Activated CD4-positive, alpha-beta T cell treated with anti-CD3 and anti-CD28 coated beads for 4 hours (primary cell): ENCODE data around the gene CCDC185.

Experiments used
- DNase-seq, 2 donors: peaks; one replicate each; pipeline ENCODE4 v3.0.0-alpha.2; 2020

CCDC185 gene

GRCh38 chr1:223393275-223394214 is at the start of gene CCDC185:
Gene CCDC185 (plus strand): TSS chr1:223393415. CDS start chr1:223393476, 61 bp downstream.
- DNase-seq, result no peak

DNA sequence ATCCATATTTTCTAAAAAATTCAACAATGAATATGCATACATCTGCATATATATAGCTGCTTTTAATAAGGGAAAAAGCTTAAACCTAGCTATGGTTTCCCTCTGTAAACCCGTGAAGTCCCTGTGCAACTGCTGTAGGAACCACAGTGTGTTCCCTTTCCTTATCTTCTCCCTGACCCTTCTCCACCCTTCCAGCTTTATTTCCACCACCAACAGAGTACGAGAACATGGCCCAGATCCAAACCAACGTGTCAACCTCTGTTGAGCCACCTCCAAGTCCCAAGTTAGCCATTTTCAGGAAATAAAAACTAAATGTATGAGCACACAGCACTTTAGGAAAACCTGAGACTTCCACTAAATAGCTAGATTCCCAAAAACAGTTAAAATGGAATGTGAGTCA is 49.5 kb upstream of the CCDC185 start:
- no peak for DNase-seq

GRCh38 chr1:223344491-223344890 is 48.7 kb upstream of the CCDC185 start:
- DNase-seq, result no peak

DNA sequence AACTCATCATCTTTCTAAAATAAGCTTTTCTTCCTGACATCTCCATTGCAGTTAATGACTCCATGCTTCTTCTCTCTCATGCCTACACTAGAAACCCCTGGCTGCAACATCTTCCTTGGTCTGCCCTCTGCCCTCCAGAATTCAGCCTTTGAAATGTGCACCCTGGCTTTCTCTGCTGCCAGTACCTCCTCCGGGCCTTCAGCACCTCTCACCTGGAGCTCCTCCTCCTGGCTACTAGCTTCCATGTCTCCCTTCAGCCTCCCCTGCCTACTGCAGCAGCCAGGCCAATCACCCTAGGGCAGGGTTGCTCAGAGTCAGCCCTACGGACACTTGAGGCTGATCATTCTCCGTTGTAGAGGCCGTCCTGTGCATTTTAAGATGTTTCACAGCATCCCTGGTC is 47.5 kb upstream of the CCDC185 start:
- no peak for DNase-seq

DNA sequence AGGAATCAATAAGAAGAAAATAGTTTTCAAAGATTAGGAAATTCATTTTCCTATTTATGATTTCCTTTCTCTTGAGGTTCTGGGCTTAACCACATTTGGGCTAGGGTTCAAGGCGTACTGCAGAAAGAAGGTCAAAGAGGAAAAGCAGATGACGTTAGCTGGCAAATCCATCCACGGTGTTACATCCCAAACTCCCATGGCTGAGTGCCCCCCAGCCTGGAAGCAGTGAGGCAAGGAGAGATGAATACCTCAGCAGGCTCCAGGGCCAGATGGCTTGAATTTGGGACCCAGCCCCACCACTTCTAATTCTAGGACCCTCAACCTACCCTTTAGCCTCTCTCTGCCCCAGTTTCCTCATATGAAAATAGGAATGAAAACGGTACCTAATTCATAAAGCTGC is 46.9 kb upstream of the CCDC185 start:
- no peak for DNase-seq

- DNase-seq, result no peak
Measured at GRCh38 chr1:223347583-223347982, 45.6 kb upstream of the CCDC185 start.

DNA sequence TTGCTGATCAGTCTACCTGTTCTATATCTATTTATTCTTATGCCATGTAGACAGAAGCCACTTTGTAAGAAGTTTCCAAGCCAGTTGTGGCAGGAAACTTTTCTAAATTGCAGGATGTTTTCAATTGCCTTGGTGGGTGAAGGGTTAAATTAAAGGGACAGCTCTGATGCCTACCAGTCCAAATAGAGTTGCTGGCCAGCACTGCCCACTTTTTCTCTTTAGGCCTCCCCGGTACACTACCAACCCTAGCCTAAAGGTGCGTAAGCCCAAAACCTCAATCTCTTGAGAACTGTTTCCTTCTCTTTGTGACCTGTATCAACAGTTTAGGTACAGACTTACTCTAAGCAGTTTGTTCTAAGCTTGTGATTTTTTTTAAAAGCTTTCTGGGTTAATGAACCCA is 44.8 kb upstream of the CCDC185 start:
- no peak for DNase-seq

DNA sequence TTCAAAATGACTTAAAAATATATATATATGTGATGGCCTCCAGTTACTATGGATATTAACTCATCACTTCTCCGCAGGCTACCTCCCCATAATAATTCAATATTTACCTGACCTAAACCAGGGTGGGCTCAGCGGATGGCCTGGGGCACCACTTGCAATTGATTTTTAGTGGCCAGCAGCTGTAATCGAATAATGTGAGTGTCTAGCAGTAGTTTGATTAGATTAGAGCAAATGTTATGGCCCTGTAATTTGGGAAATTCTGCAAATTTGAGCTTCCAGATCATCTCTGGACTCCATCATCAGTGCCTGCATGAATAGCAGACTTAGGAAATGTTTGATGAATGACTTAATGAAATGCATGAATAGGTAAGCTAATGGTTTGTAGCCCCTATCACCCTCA is 44.0 kb upstream of the CCDC185 start:
- DNase-seq, result no peak

GRCh38 chr1:223350361-223350908 is 42.8 kb upstream of the CCDC185 start:
- DNase-seq, result no peak

DNA sequence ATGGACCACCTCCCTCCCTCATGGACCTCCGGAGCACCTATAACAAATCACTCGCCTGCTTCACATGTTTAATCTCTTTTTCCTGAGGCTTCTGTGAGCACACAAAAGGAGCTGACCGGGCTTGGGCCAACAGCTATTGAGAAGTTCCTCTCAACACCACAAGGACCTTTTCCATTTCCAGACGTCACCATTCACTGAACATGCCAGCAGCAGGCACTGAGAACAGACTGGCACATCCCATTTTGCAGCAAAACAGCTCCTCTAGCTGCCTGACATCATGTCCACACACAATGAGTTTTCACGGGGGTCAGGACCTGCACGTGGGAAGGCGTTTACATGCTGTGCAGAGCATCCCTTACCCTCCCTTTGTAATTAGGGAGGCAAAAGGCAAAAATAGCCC is 40.3 kb upstream of the CCDC185 start:
- no peak for DNase-seq

DNA sequence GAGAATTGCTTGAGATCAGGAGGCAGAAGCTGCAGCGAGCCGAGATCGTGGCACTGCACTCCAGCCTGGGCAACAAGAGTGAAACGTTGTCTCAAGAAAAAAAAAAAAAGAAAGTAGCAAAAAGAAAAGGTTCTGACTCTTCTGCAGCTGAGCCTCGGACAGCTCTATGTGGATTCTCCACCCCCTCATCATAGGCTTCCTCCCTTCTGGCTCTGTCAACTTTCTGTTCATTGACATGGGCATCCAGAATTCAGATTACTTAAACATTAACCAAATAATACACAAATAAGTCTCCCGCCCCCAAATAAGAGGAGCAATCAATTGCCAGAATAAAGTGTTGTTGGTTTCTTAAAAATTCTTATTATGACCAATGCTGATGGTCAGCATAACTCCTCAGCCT is 39.3 kb upstream of the CCDC185 start:
- DNase-seq, result no peak

- no peak for DNase-seq
Measured at GRCh38 chr1:223355699-223356098, 37.5 kb upstream of the CCDC185 start.

GRCh38 chr1:223358826-223359225 is 34.4 kb upstream of the CCDC185 start:
- no peak for DNase-seq

DNA sequence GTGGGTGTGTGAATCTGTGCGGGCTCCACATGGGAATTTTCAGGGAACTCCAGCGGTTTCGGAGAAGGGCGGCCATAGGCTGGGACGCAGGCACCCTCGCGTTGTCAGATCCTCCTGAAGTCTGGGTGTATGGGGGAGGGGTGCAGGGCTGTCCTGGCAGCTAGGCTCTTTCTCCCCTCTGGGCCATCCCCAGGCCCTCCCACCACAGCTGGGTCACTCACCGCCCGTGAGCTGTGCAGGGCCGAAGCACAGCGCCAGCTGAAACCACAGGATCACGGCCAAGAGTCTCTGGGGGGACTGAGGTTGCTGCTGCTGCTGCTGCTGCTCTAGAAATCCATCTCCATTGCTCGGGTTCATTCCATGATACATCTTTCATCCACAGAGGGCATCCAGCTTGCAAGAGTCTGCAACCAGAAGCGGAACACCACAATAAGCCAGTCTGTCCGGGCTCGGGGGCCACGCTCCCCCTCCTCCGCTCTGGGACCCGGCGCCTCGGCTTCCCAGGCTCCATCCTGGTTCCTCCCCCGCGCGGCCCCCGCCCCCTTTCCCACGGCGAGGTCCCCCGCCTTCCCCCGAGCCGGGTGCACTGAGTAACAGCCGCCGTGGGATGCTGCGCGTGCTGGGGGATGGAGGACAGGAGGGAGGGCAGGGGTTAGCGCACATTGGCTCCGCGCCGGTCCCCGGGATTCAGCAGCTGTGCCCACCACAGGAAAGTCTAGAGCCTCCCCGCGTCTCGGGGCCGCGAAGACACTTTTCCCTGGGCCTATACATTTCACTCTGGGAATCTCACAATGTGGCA is 30.0 kb upstream of the CCDC185 start:
- DNase-seq, result peak; percentile 28 to 41

DNA sequence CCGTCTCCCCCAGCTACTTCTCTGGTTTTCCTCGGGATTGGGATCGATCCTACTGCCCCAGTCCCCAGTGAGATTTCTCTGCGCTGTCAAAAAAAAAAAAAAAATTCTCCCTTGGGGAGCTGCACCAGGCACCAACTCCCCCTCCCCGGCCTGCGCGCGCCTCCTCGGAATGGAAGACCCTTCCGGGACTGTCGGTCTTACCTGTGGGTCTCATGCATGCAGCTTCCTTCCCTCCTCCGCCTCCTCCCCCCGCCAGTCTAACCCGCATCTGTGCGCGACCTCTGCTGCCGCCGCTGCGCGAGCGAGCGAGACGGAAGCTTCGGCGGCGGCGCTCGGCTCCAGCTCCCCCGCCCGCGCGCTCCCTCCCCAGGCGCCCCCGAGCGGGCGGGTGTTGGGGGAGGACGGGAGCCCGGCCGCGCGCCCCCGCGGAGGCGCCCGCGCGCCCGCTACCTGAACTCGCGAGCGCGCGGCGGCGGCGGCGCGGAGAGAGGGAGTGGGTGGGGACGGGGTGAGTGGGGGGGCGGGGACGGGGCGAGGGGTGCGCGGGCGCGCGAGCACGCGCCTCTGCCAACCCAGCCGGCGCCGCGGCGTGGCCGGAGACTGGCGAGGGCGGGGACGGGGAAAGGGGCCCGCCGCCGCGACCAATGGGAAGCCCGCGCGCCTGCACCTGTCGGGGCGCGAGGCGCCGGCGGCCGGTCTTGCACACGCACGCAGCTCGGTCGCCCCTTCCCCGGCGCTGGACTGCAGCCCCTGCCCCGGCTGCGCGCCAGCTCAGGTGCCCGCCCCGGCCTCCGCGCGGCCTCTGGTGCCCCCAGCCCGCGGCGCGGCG is 29.1 kb upstream of the CCDC185 start, which contains the start of gene SUSD4:
Gene SUSD4 (minus strand): TSS at position 321 of the 829 bp plus-strand sequence. CDS start 751 bp downstream, outside the sequence.
- DNase-seq, result peak; percentile 64 to 74

- DNase-seq, result peak; percentile 8 to 24
Measured at GRCh38 chr1:223364685-223365382, 28.4 kb upstream of the CCDC185 start.

DNA sequence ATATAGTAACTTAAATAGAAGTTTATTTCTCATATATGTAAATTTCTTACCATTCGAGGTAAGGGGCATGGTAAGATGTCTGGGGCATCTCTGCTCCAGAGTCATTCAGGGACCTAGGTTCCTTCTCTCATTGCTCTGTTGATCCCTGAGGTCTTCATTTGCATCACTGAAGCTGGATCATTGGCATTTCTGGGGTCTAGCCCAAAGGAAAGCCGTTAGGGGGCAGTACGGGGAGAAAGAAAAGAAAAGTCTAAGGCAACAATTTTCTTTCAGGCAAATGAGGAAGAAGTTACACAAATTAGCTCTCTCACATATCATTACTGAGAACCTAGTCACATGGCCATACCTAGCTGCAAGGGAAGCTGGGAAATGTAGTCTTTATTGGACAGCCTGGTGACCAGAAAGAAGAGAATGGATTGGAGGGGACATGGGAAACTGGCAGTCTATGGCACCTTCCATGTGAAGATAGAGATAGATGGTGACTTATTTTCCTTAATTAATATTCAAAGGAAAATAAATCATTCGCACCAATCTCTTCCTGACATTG is 19.1 kb upstream of the CCDC185 start:
- DNase-seq, result no peak

- no peak for DNase-seq
Measured at GRCh38 chr1:223378754-223379153, 14.5 kb upstream of the CCDC185 start.

- no peak for DNase-seq
Measured at GRCh38 chr1:223386013-223386412, 7.2 kb upstream of the CCDC185 start.

DNA sequence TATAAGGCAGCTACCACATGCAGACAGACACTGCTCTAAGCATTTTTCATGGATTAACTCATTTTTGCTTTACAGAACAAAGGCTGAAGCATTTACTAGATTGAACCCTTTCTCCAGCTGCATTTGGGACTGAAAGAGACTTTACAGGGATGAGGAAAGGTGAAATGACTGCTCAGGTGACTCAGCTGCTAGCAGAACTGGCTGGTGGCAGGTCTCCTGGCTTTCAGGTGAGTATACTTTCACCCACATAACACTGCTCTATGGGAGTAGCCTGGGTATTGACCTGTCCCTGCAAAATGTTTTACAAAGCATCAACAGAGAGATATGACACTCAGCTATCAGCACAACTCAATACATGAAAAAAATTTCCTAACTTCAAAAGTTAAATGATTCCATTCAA is 2.6 kb upstream of the CCDC185 start:
- DNase-seq, result no peak

DNA sequence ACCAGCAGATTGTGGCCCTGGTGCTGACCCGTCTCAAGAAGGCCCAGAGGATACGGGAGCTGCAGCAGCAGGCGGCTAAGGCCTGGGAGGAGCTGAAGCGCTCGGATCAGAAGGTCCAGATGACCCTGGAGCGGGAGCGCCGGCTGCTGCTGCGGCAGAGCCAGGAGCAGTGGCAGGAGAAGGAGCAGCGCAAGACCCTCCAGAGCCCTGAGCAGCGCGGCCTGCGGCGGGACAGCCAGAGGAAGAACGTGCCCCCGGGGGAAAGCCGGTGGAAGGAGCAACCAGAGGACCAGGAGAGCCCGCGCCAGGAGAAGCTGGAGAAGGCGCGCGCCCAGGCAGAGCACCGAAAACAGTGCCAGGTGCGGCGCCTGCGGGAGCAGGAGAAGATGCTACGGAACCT is 1.0 kb downstream of the CCDC185 start:
- DNase-seq, result no peak

DNA sequence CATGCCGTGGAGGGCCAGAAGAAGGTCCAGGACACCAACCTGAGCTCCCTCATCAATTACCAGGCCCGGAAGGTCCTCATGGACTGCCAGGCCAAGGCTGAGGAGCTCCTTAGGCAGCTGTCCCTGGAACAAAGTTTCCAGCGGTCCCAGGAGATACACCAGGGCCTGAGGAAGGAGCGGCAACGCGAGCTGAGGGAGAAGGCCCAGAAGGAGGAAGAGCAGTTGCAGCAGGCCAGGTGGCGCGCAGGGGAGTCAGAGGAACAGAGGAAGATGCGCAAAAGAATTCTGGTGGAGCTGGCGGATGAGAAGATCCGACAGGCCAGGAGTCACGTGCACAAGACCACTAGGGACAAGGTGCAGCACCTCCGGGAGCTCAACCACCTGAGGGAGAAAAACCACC is 1.5 kb downstream of the CCDC185 start:
- DNase-seq, result no peak
